ENCODE measurements around the gene TMEM196.
A peak's percentile ranks its signal among the peaks of the same experiment; 100 is the strongest.

The TMEM196 gene

GRCh38 chr7:19772841-19773760, at the start of gene TMEM196:
TSS of gene TMEM196 (minus strand) at chr7:19773617. CDS start at chr7:19772696, 921 bp downstream.
- DNase-seq (peak; percentile 3), ATAC-seq (peak; percentile 19)

GRCh38 chr7:19816128-19816527, 42.7 kb upstream of the TMEM196 start:
- DNase-seq (no peak), ATAC-seq (no peak)

DNA sequence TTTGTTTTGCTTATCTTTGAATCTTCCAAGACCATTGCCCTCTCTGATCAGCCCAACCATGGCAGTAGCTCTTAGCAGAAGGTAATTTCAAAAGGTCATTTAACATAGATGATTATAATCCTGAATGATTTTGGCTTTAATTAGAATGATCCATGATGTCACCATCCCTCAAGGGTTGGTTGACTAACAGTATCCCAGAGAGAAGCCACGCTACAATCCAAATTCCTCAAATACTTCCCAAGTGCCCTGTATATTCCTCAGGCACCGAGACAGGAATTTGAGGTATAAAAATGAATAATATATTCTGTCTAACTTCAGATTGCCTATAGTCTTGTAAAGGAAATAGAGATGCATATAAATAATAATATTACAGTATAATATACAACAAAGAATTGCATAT, 42.1 kb upstream of the TMEM196 start:
- ATAC-seq (no peak), DNase-seq (no peak)

DNA sequence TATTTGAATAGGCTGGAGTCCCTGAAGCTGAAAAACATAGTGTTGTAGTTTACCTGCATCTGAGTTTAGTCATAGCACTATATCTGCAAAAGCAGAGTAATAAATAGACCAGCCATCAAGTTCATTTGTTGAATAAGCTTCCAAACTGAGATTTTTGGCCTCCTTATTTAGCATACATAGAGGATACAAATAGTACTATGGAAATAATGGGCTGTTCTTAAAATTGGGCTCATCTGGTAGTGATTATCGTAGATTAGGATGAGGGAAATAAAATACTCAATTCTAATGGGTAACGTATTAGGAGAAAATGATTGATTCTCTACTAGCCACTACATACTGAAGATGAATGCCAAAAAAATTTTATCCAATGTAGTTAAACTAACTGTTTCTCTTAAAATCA, 41.4 kb upstream of the TMEM196 start:
- DNase-seq = no peak
- ATAC-seq = no peak

DNA sequence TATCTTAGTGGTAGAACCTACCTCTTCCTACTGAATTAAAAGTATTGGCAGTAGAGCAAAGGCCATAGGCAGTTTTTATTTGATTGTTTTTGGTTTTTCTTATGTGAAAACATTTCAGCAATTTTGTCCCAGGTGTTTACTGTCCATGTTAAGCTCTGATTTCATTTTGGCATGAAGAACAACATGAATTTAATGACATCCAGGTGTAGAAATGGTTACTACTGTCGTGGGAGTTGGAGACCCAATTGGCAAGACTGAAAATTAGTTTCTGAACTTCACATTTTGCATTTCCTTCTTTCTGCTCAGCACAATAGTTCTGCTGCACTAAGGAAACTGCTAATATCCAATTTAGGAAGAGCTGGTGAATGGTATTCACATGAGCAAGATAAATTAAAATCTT, 38.0 kb upstream of the TMEM196 start:
- DNase-seq (no peak), ATAC-seq (no peak)

GRCh38 chr7:19798986-19799385, 25.6 kb upstream of the TMEM196 start:
- DNase-seq (no peak), ATAC-seq (no peak)

DNA sequence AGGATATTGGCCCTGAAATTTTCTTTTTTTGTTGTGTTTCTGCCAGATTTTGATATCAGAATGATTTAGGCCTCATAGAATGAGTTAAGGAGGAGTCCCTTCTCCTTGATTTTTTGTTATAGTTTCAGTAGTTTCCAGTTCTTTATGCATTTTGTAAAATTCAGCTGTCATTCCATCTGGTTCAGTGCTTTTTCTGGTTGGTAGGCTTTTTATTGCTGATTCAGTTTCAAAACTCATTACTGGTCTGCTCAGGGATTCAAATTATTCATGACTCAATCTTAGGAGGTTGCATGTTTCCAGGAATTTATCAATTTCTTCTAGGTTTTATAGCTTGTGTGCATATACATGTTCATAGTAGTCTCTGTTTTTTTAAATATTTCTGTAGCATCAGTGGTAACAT, 10.1 kb upstream of the TMEM196 start:
- ATAC-seq (no peak), DNase-seq (no peak)

GRCh38 chr7:19776981-19777380, 3.6 kb upstream of the TMEM196 start:
- ATAC-seq (no peak), DNase-seq (no peak)

DNA sequence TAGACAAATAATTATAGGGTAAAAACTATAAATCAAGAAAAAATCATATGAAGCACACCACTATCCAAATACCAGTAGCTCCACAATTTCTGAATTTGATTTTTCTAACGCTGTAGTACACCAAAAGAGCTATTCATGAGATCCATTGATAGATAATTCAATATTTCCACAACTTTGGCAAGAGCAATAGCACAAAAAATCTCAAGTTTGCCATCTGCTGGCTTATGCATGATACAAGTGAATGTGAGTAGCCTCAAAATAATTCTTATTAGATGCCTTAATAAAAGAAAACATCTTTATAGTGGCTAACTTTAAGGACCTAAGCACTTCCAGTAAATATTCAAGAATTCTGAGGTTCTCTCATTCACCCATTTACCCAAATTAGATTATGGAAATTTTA, 2.2 kb upstream of the TMEM196 start:
- ATAC-seq (no peak), DNase-seq (no peak)

- ATAC-seq (no peak), DNase-seq (no peak)
Observed at GRCh38 chr7:19772306-19772705, 1.1 kb downstream of the TMEM196 start.

- ATAC-seq (no peak), DNase-seq (no peak)
Observed at GRCh38 chr7:19762631-19763030, 10.8 kb downstream of the TMEM196 start.

DNA sequence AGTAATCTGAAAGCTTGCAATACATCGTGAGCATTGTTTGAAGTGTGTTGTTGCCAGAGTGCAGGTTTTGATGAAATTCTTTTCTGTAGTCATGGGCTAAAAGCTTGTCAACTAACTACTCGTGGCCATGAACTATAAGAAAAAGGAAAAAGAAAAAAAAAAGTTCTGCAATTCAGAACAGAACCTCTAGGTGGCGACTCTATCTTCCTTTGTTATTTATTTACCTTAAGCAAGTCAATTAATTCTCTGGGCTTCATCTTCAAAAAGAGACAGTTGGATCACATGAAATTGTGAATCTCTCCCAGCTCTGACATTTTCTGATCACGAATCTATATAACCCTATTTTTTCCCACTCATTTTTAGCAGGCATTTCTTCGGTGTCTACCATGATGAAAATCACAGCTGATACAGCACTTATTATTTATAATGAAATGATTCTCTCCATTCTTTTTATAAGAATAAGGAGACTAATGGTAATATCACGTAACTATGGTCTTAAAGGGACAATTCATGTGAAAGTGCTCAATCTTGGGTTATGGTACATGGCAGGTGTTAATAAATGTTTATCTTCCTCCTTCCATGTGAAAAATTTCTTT, 18.8 kb downstream of the TMEM196 start:
- ATAC-seq (no peak), DNase-seq (no peak)

DNA sequence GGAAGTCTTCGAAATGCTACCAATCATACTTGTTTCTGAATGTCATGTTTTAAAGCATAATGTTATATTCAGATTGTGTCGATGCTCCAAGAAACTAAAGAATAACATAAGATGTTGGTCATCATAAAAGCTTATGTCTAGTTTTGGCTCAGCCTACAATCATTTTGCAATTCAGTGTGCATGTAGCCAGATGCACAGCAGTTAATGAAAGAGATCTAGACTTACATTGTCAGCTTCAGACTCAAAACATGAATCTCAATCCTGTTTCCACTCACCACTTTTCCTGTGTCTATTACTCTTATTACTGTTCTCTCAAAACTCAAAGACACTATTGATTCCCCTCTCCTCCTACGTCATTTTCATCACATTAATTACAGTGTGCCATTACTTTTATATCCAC, 21.4 kb downstream of the TMEM196 start:
- DNase-seq (no peak), ATAC-seq (no peak)

DNA sequence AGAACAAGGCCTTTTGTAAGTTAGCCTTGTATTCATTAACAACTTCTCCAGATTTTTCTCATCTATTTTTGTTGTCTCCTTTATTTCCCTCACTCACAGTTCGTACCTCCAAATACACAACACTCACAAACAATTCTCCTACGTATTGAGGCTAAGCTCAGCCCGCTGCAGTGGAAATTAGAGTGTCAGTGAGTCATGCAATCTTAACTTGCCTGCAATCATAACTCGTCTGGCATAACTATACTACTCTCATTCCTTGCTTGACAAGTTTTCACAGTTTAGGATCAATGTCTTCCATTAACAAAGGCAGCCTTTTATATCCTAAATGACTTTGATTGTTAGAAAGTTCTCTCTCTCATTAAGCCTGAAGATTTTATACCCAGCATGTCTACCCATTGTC, 23.8 kb downstream of the TMEM196 start:
- ATAC-seq (no peak), DNase-seq (no peak)

DNA sequence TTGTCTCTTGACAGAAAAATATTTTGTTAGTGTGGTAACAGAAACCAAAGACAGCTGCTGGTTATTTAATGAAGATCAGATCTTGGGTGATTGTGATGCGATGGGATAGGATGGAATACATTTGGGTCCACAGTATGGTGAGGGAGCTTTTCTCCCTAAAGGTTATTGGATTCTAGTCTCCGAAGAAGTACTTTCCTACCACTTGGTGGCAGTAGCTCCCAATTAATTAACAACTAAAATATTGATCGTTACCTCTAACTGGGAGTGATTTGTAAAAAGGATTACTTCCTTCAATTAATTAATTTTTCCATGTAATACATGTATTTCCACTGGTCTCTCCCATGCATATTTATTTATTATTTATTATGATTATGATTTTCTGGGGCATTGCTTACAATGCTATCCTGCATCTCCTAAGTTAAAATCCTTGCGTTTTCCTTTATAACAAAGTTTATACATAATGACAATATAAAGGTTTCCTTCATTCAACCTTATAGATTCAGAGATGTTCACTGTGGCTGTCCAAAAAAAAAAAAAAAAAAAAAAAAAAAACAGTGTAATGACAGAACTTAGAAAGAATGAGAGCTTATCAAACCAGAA, 25.6 kb downstream of the TMEM196 start:
- no peak for DNase-seq
- no peak for ATAC-seq

DNA sequence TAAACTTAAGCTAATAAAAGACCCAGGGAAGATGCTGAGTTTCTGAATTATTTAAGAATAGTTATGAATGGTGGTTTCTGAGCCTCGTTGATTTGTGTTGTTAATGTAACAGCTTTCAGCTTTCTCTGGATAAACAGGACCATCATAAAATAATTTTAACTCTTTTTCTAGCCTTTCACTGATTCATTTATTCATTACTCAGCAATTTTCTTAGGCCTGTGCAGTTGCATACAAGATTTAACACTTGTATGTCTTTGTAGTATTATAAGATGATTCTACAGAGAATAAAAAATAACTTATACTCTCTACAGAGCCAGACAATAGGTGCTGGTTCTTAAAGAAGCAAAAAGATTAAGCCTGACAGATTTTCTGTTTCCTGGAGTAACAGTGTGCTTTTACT, 29.3 kb downstream of the TMEM196 start:
- DNase-seq (no peak), ATAC-seq (no peak)

- DNase-seq (no peak), ATAC-seq (no peak)
Observed at GRCh38 chr7:19728716-19729115, 44.7 kb downstream of the TMEM196 start.

GRCh38 chr7:19725770-19726169, 47.6 kb downstream of the TMEM196 start:
- DNase-seq (no peak), ATAC-seq (no peak)

DNA sequence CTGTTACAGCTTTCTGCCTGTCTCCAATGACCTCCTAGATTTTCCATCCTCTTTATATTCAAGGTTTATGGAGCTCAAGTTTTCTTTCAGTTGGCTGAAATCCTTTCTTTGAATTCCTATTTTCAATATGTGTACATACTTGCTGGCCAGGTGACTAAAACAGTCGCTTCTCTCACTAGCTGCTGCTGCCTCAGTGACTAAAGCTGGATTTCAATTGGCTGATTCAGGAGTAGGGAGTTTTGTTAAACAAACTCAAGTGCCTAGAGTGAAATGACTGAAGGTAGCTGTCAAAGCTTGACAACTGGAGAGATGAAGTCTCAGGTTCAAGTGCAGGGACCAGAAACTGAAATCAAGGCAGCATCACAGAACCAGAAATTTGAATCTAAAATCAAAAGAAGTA, 57.9 kb downstream of the TMEM196 start:
- DNase-seq (no peak), ATAC-seq (no peak)

- ATAC-seq (no peak), DNase-seq (peak; percentile 26)
Observed at GRCh38 chr7:19713676-19714075, 59.7 kb downstream of the TMEM196 start.

- ATAC-seq (no peak), DNase-seq (no peak)
Observed at GRCh38 chr7:19709249-19709578, 64.2 kb downstream of the TMEM196 start.

DNA sequence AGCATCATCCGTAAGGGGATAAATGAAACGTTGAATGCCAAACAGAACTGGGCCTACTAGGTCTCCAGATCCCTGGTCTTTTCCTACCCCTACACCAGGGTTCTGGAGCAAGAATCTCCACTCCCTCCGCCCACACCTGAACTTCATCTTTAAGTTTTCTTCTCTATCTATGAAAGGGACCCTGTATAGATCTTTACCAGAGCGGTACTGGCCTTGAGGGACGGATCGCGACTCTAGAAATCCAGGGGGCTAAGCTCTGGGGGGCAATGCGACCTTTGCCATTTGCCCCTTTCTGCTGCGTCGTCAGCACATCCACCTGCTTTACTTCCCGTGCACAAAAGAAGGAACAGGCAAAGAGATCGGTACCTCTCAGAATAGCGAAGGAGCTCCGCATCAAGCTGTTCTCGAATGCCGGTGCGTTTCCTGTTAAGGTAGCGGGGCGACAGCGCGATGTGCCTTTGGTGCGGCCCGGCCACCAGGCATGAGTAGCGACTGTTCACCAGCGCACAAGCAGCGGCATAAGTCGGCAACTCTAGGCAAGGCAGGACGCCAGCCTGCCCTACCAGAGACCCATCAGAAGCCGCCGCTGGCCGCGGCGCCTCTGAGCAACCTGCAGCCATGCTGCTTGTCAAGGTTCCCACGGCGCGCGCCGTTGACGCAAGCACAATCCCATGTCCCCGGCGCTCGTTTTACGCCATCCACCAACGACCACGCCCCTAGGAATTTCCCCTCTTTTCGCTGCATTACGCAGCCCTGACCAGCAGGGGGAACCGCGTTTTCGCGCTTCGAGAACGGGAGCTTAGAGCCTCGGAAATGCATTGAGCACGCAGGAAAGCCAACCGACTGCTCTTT, 64.8 kb downstream of the TMEM196 start, which contains the start of gene POLR1F:
POLR1F (minus strand) TSS at position 641 of the 852 bp plus-strand sequence; CDS start at position 620, 21 bp downstream.
- DNase-seq (peak; percentile 91), ATAC-seq (peak; percentile 99)
